ENCODE results near the gene ANXA1. TPM values are rescaled to one million over a fixed set of nuclear protein-coding genes. Genes with fewer than 3 reads are reported as not detected.

The ANXA1 gene
- total RNA-seq, 1 experiment from 2014 or later, result 72.0 TPM

- ATAC-seq, result no peak
- Histone ChIP-seq H3K27me3 (ENCODE audit: control insufficient read depth, insufficient read depth, low read length) (no peaks in the 10 kb centered on the region), H3K27ac (ENCODE audit: low read length) (no peak overlapping the region), H3K9me3 (ENCODE audit: control insufficient read depth, insufficient read depth, low read depth, low read length) (no peaks in the 10 kb centered on the region), H3K4me1 (ENCODE audit: control insufficient read depth, insufficient read depth, low read length) (no peaks in the 10 kb centered on the region), H3K36me3 (ENCODE audit: control insufficient read depth, insufficient read depth, low read length) (no peaks in the 10 kb centered on the region), H3K4me3 (ENCODE audit: low read depth in 2 of 2, low read length in 2 of 2) (no peak overlapping the region)
- no peak for DNase-seq (ENCODE audit: low read depth, low spot score)
- intact Hi-C loops (cut with micrococcal nuclease; ENCODE audit: unreplicated experiment), result loop anchor here (10.0 kb wide), 1 partner anchor 1374 kb away; no protein-coding TSS in a partner anchor
- no TSS peak for BruUV-seq (replicated peaks)
- ChIA-PET POLR2A (no interaction called here), CTCF (interaction anchor here (0.5 to 1.0 kb wide), 5 partner anchors 81 to 494 kb away, joined by 3 to 12 read pairs (median 9); no protein-coding TSS in a partner anchor)
- TF ChIP-seq CTCF (IDR thresholded peaks at IDR 0.05) (peak; percentile 11; the same call in 1 of the 2 replicates), TCF7L2 (IDR thresholded peaks at IDR 0.05; ENCODE audit: low read depth, low read length) (no peak), SIN3A (IDR thresholded peaks at IDR 0.05; ENCODE audit: borderline replicate concordance, insufficient read depth, low read depth, low read length) (no peak)
- in situ Hi-C loops (cut with HindIII; ENCODE audit: low pct_unique_long_range_greater_than_20kb, low sequenced_read_pairs), result no loop called here
These were observed 49.2 kb downstream of the ANXA1 start for GRCh38 chr9:73200694-73201452.

- in situ Hi-C loops (cut with HindIII; ENCODE audit: low pct_unique_long_range_greater_than_20kb, low sequenced_read_pairs), result no loop called here
These were observed 51.3 kb downstream of the ANXA1 start for GRCh38 chr9:73202980-73203379.

More at GRCh38 chr9:73202980-73203379, 51.3 kb downstream of the ANXA1 start:
- Histone ChIP-seq H3K36me3 (ENCODE audit: control insufficient read depth, insufficient read depth, low read length) (no peaks in the 10 kb centered on the region), H3K27me3 (ENCODE audit: control insufficient read depth, insufficient read depth, low read length) (no peaks in the 10 kb centered on the region), H3K4me3 (ENCODE audit: low read depth in 2 of 2, low read length in 2 of 2) (no peak overlapping the region), H3K4me1 (ENCODE audit: control insufficient read depth, insufficient read depth, low read length) (no peaks in the 10 kb centered on the region), H3K9me3 (ENCODE audit: control insufficient read depth, insufficient read depth, low read depth, low read length) (no peaks in the 10 kb centered on the region), H3K27ac (ENCODE audit: low read length) (no peak overlapping the region)
- TF ChIP-seq SIN3A (IDR thresholded peaks at IDR 0.05; ENCODE audit: borderline replicate concordance, insufficient read depth, low read depth, low read length) (no peak), TCF7L2 (IDR thresholded peaks at IDR 0.05; ENCODE audit: low read depth, low read length) (no peak), CTCF (IDR thresholded peaks at IDR 0.05) (no peak), POLR2AphosphoS5 (IDR thresholded peaks at IDR 0.05; ENCODE audit: low read depth, low read length) (no peak), REST (IDR thresholded peaks at IDR 0.05; ENCODE audit: insufficient read depth in 1 of 2, low read depth in 2 of 2, low read length in 1 of 2) (no peak)
- BruUV-seq (replicated peaks), result no TSS peak
- DNase-seq (ENCODE audit: low read depth, low spot score), result no peak
- no peak for ATAC-seq
- intact Hi-C loops (cut with micrococcal nuclease; ENCODE audit: unreplicated experiment), result loop anchor here (10.0 kb wide), 1 partner anchor 1372 kb away; no protein-coding TSS in a partner anchor
- CTCF ChIA-PET, result no interaction called here
- POLR2A ChIA-PET, result no interaction called here

Measured in Panc1 (cell line).